GM19395 (cell line): Measurements from ENCODE around the gene CACTIN.

Source experiments
- ATAC-seq: cut with Tn5 transposase; IDR thresholded peaks from one replicate; pipeline ENCODE4 v1.9.1; 2021; ENCODE audit warnings: mild to moderate bottlenecking, moderate library complexity; ENCODE audit not compliant: unreplicated experiment

The CACTIN gene

GRCh38 chr19:3610745-3611717 lies 15.6 kb downstream of the CACTIN start:
- no peak for ATAC-seq

GRCh38 chr19:3609779-3610719 lies 16.5 kb downstream of the CACTIN start:
- no peak for ATAC-seq

GRCh38 chr19:3608750-3609322 lies 17.8 kb downstream of the CACTIN start:
- ATAC-seq: no peak

- no peak for ATAC-seq
Measured at GRCh38 chr19:3608079-3608641, 18.4 kb downstream of the CACTIN start.

GRCh38 chr19:3607303-3608078 lies 19.1 kb downstream of the CACTIN start:
- ATAC-seq: no peak

- ATAC-seq: no peak
Measured at GRCh38 chr19:3606690-3607289, 19.8 kb downstream of the CACTIN start, which contains the start of gene TBXA2R. TSS of gene TBXA2R (minus strand) at chr19:3606875. CDS start at chr19:3600634, 6,241 bp downstream.

- no peak for ATAC-seq
Measured at GRCh38 chr19:3606174-3606689, 20.4 kb downstream of the CACTIN start.

- no peak for ATAC-seq
Measured at GRCh38 chr19:3605770-3606169, 20.8 kb downstream of the CACTIN start.

- no peak for ATAC-seq
Measured at GRCh38 chr19:3605361-3605760, 21.2 kb downstream of the CACTIN start.

GRCh38 chr19:3604987-3605343 lies 21.6 kb downstream of the CACTIN start:
- ATAC-seq: no peak

GRCh38 chr19:3604227-3604986 lies 22.2 kb downstream of the CACTIN start:
- no peak for ATAC-seq

GRCh38 chr19:3603121-3603811 lies 23.3 kb downstream of the CACTIN start:
- no peak for ATAC-seq

GRCh38 chr19:3601021-3601420 lies 25.6 kb downstream of the CACTIN start:
- no peak for ATAC-seq

- no peak for ATAC-seq
Measured at GRCh38 chr19:3599776-3600187, 26.8 kb downstream of the CACTIN start.

GRCh38 chr19:3595521-3596061 lies 31.0 kb downstream of the CACTIN start:
- no peak for ATAC-seq

GRCh38 chr19:3593156-3593555 lies 33.4 kb downstream of the CACTIN start:
- no peak for ATAC-seq

GRCh38 chr19:3591876-3592613 lies 34.5 kb downstream of the CACTIN start:
- no peak for ATAC-seq
